ENCODE results near the gene CWC27. TPM values are rescaled to one million over a fixed set of nuclear protein-coding genes. Genes with fewer than 3 reads are reported as not detected.

CWC27 gene
- total RNA-seq, 4 donors from 2014 or later = 9.6 to 18.4 (median 12.6) TPM

DNA sequence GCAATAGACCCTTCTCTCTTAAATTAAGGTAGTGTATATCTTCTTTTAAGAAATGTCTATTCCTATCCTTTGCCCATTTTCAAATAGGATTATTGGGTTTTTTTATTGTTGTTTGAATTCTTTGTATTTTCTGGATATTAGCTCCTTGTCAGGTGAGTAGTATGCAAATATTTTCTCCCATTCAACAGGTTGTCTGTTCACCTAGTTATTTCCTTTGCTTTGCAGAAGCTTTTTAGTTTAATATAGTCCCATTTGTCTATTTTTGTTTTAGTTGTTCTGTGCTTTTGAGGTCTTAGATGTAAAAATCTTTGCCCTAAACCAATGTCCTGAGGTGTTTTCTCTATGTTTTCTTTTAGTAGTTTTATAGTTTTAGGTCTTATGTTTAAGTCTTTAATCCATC, 104.7 kb downstream of the CWC27 start:
- ATAC-seq (ENCODE audit: low FRiP score) (no peak), DNase-seq (ENCODE audit: low spot score) (no peak)
- TF ChIP-seq, protein P1, sequence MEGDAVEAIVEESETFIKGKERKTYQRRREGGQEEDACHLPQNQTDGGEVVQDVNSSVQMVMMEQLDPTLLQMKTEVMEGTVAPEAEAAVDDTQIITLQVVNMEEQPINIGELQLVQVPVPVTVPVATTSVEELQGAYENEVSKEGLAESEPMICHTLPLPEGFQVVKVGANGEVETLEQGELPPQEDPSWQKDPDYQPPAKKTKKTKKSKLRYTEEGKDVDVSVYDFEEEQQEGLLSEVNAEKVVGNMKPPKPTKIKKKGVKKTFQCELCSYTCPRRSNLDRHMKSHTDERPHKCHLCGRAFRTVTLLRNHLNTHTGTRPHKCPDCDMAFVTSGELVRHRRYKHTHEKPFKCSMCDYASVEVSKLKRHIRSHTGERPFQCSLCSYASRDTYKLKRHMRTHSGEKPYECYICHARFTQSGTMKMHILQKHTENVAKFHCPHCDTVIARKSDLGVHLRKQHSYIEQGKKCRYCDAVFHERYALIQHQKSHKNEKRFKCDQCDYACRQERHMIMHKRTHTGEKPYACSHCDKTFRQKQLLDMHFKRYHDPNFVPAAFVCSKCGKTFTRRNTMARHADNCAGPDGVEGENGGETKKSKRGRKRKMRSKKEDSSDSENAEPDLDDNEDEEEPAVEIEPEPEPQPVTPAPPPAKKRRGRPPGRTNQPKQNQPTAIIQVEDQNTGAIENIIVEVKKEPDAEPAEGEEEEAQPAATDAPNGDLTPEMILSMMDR (IDR thresholded peaks at IDR 0.05) = no peak

DNA sequence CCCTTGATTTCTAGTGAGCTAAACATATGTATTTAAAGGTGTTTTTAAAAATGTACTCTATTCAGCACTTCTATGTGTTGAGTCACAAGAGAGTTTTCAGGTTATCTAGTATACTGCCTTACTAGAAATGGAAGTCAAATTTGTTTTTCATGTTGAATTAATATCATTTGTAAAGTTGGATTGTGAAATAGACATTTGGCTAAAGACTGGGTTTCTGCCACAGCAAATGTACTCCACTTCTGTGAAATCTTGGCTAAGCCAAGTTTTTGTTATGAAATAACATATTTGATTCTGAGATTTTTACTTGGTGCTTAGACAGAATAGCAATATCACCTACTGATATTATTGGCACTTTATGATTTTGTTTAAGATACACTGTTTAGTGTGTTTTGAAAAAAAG, 106.0 kb downstream of the CWC27 start:
- TF ChIP-seq, protein P1 (IDR thresholded peaks at IDR 0.05) = no peak
- DNase-seq (ENCODE audit: low spot score) (no peak), ATAC-seq (ENCODE audit: low FRiP score) (peak; percentile 71)

DNA sequence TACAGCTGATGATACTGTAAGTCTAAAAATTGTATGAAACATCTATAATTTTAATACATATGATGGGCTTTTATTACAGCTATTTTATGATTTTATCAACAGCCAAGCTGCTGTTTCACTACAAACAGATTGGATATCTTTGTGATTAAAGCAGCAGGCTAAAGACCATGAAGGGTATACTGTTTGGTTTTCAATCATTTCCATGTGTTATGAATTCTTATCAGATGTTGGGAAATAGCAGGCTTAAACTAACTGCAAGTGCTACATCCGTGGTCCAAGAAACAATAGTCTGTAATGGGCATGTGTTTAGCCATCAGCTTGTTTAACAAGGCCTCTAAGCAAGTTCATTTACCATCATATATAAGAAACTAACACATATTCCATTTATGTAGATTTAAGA, 107.5 kb downstream of the CWC27 start:
- ATAC-seq (ENCODE audit: low FRiP score) (no peak), DNase-seq (ENCODE audit: low spot score) (no peak)
- TF ChIP-seq, protein P1 (IDR thresholded peaks at IDR 0.05) = no peak

DNA sequence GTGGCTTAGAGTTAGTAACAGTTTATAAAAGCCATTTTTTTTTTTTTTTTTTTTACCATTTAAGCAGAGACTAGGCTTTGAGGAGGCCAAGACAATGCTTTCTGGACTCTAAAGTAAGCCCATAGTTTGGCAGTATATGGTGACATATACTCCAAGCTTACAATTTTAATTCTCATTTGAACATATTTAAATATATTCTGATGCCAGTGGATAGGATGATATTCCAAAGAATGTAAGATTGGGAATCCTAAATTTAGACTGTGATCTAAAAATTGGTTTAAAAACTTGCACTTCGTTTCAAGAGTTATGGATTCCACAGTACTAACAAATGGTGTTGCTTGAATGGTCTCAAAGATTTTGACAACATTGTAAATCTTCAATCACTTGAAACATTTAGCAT, 112.1 kb downstream of the CWC27 start:
- TF ChIP-seq, protein P1 (IDR thresholded peaks at IDR 0.05) = no peak
- ATAC-seq (ENCODE audit: low FRiP score) (no peak), DNase-seq (ENCODE audit: low spot score) (no peak)

DNA sequence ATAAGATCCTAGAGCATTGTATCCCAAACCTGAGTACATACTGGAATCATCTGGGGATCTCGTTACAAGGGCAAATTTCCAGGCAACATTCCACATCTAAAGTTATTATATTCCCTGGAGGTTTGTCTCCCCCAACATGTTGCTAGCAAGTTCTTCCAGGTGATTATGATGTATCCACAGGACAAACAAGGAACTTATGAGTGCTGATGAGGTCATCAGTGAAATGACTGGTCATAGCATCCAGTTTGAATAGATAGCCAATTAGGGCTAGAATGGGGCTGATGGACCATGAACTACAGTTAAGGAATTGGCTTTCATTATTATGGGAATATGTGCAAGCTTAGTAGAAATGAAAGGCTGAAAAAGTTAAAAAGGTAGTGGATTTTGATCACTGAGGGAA, 115.2 kb downstream of the CWC27 start:
- DNase-seq (ENCODE audit: low spot score) (no peak), ATAC-seq (ENCODE audit: low FRiP score) (no peak)
- TF ChIP-seq, protein P1 (IDR thresholded peaks at IDR 0.05) = no peak

DNA sequence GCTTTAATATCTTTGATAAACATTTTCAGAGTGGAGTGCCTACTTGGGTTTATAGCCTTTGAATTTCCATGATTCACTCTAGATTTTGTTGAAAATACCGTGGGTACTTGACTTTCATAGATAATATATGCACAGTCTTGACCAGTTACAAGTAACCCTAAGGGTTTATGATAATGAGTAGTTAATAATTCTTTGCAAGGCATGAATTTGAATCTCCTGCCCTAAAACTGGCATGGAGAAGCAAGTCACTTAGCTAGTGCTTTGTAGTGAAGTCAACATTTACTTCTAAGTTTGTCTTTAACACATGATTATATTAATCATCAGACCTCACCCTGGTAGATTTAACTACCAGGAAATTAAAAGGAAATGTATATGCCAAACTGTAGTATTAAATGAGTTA, 115.8 kb downstream of the CWC27 start:
- DNase-seq (ENCODE audit: low spot score) (no peak), ATAC-seq (ENCODE audit: low FRiP score) (no peak)

DNA sequence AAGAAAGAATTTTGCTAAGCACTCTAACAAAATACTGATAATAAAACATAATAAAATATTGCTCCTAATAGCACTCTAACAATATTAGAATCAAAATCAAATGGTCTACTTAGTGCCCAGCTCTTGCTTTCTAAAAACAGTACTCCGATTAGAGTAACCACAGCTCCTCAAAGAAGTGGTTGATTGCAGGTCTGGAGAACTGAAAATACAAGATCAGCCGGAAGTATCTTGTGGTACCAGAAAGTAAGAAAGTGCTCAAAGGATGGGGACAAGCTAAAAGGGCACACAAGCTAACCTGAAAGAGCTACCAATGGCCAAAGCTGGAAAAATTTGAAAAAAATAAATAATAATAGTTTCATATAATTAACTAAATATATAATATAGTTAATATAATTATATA, 119.2 kb downstream of the CWC27 start:
- ATAC-seq (ENCODE audit: low FRiP score) (no peak), DNase-seq (ENCODE audit: low spot score) (no peak)
- TF ChIP-seq, protein P1 (IDR thresholded peaks at IDR 0.05) = no peak

More for the DNA sequence above, 115.8 kb downstream of the CWC27 start:
- TF ChIP-seq, protein P1 (IDR thresholded peaks at IDR 0.05) = no peak
